ENCODE results near the gene NFIX. TPM values are rescaled to one million over a fixed set of nuclear protein-coding genes. Genes with fewer than 3 reads are reported as not detected.
A peak's percentile ranks its signal among the peaks of the same experiment; 100 is the strongest.

Gene NFIX
- total and polyA plus RNA-seq, 9 of the 15 experiments (the other 6 are each of a cell fraction or from before 2014, with no cell fraction given): 0.28 to 26.8 (median 5.4) TPM

GRCh38 chr19:13101590-13102415 is 106.5 kb downstream of the NFIX start:
- Histone ChIP-seq H3K4me1 (replicated peaks in 1 of 2; ENCODE audit: control insufficient read depth in 2 of 2, insufficient read depth in 2 of 2, low read length in 2 of 2) (peaks cover 24 to 69% of the 10 kb centered on the region in 2 experiments), H4K20me1 (replicated peaks; ENCODE audit: control insufficient read depth, insufficient read depth, low read length) (no peaks in the 10 kb centered on the region), H3K9ac (ENCODE audit: insufficient read depth in 1 of 2, low read depth in 2 of 2, low read length in 2 of 2) (peak overlapping the region; percentile 95 to 99), H3K27me3 (ENCODE audit: control insufficient read depth in 2 of 2, insufficient read depth in 2 of 2, low read length in 2 of 2) (no peaks in the 10 kb centered on the region), H3K36me3 (ENCODE audit: control insufficient read depth, insufficient read depth, low read length) (peaks cover 47% of the 10 kb centered on the region), H3K79me2 (ENCODE audit: control insufficient read depth, insufficient read depth, low read length) (peaks cover 59% of the 10 kb centered on the region), H3K9me1 (ENCODE audit: control insufficient read depth, insufficient read depth, low read length) (no peaks in the 10 kb centered on the region), H2AFZ (ENCODE audit: low read depth, low read length) (no peak overlapping the region; the same call in 1 of the 2 replicates), H3K4me2 (ENCODE audit: insufficient read depth, low read length) (peak overlapping the region; percentile 99), H3K4me3 (peak overlapping the region; percentile 98), H3K27ac (ENCODE audit: extremely low read depth, low read depth, low read length) (peak overlapping the region; percentile 98), H3K9me3 (replicated peaks; ENCODE audit: control insufficient read depth, insufficient read depth, low read depth, low read length) (no peaks in the 10 kb centered on the region)
- POLR2A ChIA-PET: interaction anchor here (0.5 to 3.1 kb wide), 10 partner anchors 16 to 182 kb away, joined by 3 to 16 read pairs (median 3); no protein-coding TSS in a partner anchor
- 1% methylated on average over 7 of the region's 7 CpGs for WGBS (ENCODE audit: insufficient coverage, low coverage, missing lambda C conversion rate)
- intact Hi-C loops (cut with micrococcal nuclease) (loop anchor here (2.0 to 10.0 kb wide), 3 partner anchors 15 to 133 kb away; partner anchors contain the start of genes IER2, STX10 and TRMT1), in situ Hi-C loops (cut with MboI) (no loop called here)
- no peak for FAIRE-seq
- BruUV-seq (replicated peaks): TSS peak; percentile 73
- CTCF ChIA-PET (ENCODE audit: low intra/inter-chr PET ratio): interaction anchor here (0.6 to 1.2 kb wide), 2 partner anchors 10 to 161 kb away, joined by 5 read pairs; no protein-coding TSS in a partner anchor
- no peak for DNase-seq (ENCODE audit: extremely low read depth in 1 of 4, low spot score in 3 of 4)
- ATAC-seq: no peak
- TF ChIP-seq HLTF (IDR thresholded peaks at IDR 0.05) (0 out of 2 replicates have a peak, but pooled peaks have one; percentile 51), IRF1 (CRISPR knock-in tag; IDR thresholded peaks at IDR 0.05; ENCODE audit: borderline replicate concordance) (no peak), PPARD (CRISPR knock-in tag; IDR thresholded peaks at IDR 0.05) (no peak), CGGBP1 (CRISPR knock-in tag; IDR thresholded peaks at IDR 0.05) (no peak), TAF15 (IDR thresholded peaks at IDR 0.05; ENCODE audit: low read depth, low read length) (no peak), TAF9B (IDR thresholded peaks at IDR 0.05; ENCODE audit: partially characterized antibody) (no peak), ZNF695 (CRISPR knock-in tag; IDR thresholded peaks at IDR 0.05) (no peak), PTBP1 (IDR thresholded peaks at IDR 0.05; ENCODE audit: low read depth, low read length) (0 out of 2 replicates have a peak, but pooled peaks have one; percentile 3), NFE2L1 (tag; IDR thresholded peaks at IDR 0.05; ENCODE audit: borderline replicate concordance, low read depth) (no peak), BRF2 (IDR thresholded peaks at IDR 0.05; ENCODE audit: borderline replicate concordance, insufficient read depth, insufficient read length) (no peak), CBX8 (IDR thresholded peaks at IDR 0.05; ENCODE audit: borderline replicate concordance, extremely low read depth, low read depth, low read length, poor library complexity, severe bottlenecking) (no peak), ZNF449 (CRISPR knock-in tag; IDR thresholded peaks at IDR 0.05) (no peak), THAP7 (CRISPR knock-in tag; IDR thresholded peaks at IDR 0.05) (no peak), MAZ (CRISPR knock-in tag; conservative IDR thresholded peaks at IDR 0.05 in 1 of 2, IDR thresholded peaks at IDR 0.05 in 1 of 2) (0 out of 4 replicates have a peak, but pooled peaks of 1 of the 2 experiments have one; percentile 7), RFX1 (IDR thresholded peaks at IDR 0.05) (no peak), MIER1 (IDR thresholded peaks at IDR 0.05; ENCODE audit: low read depth) (0 out of 2 replicates have a peak, but pooled peaks have one; percentile 40)
